ENCODE data around the gene RNU5B-1.

The RNU5B-1 gene

GRCh38 chr15:65277015-65277414 lies 27.5 kb upstream of the RNU5B-1 start:
- no peak overlapping the region for H3K27ac Mint-ChIP-seq
- H3K36me3 Mint-ChIP-seq (ENCODE audit: low read depth): peaks cover 6% of the 10 kb centered on the region
- H3K9me3 Mint-ChIP-seq: no peaks in the 10 kb centered on the region
- H3K4me1 Mint-ChIP-seq (ENCODE audit: low read depth): peaks cover 25% of the 10 kb centered on the region
- intact Hi-C loops (cut with micrococcal nuclease): no loop called here
- no peak overlapping the region for H3K4me3 Mint-ChIP-seq
- no peaks in the 10 kb centered on the region for H3K27me3 Mint-ChIP-seq

- Mint-ChIP-seq H3K4me1 (ENCODE audit: low read depth) (peaks cover 29% of the 10 kb centered on the region), H3K27ac (no peak overlapping the region), H3K4me3 (no peak overlapping the region), H3K9me3 (no peaks in the 10 kb centered on the region), H3K36me3 (ENCODE audit: low read depth) (peaks cover 15% of the 10 kb centered on the region), H3K27me3 (no peaks in the 10 kb centered on the region)
- intact Hi-C loops (cut with micrococcal nuclease): no loop called here
These were observed 26.0 kb upstream of the RNU5B-1 start for GRCh38 chr15:65278480-65278879.

GRCh38 chr15:65285291-65286068 lies 19.0 kb upstream of the RNU5B-1 start:
- H3K27me3 Mint-ChIP-seq: no peaks in the 10 kb centered on the region
- H3K4me3 Mint-ChIP-seq: peak overlapping the region; percentile 85
- H3K36me3 Mint-ChIP-seq (ENCODE audit: low read depth): peaks cover 21% of the 10 kb centered on the region
- intact Hi-C loops (cut with micrococcal nuclease): no loop called here
- H3K9me3 Mint-ChIP-seq: no peaks in the 10 kb centered on the region
- H3K27ac Mint-ChIP-seq: peak overlapping the region; percentile 90
- H3K4me1 Mint-ChIP-seq (ENCODE audit: low read depth): peaks cover 29% of the 10 kb centered on the region

GRCh38 chr15:65286069-65286703 lies 18.3 kb upstream of the RNU5B-1 start:
- peaks cover 21% of the 10 kb centered on the region for H3K36me3 Mint-ChIP-seq (ENCODE audit: low read depth)
- no peaks in the 10 kb centered on the region for H3K27me3 Mint-ChIP-seq
- intact Hi-C loops (cut with micrococcal nuclease): no loop called here
- H3K27ac Mint-ChIP-seq: peak overlapping the region; percentile 90
- H3K4me3 Mint-ChIP-seq: peak overlapping the region; percentile 85
- H3K9me3 Mint-ChIP-seq: no peaks in the 10 kb centered on the region
- peaks cover 29% of the 10 kb centered on the region for H3K4me1 Mint-ChIP-seq (ENCODE audit: low read depth)

GRCh38 chr15:65286704-65287519 lies 17.6 kb upstream of the RNU5B-1 start, which contains the start of gene PARP16:
PARP16 (minus strand) TSS chr15:65286883; CDS start chr15:65286426, 457 bp downstream.
- Mint-ChIP-seq H3K27me3 (no peaks in the 10 kb centered on the region), H3K9me3 (no peaks in the 10 kb centered on the region), H3K4me3 (peak within 1 kb of the TSS; percentile 85), H3K4me1 (ENCODE audit: low read depth) (peaks cover 29% of the 10 kb centered on the region), H3K36me3 (ENCODE audit: low read depth) (peaks cover 21% of the 10 kb centered on the region), H3K27ac (peak within 1 kb of the TSS; percentile 90)
- intact Hi-C loops (cut with micrococcal nuclease): no loop called here

GRCh38 chr15:65287520-65287855 lies 17.0 kb upstream of the RNU5B-1 start:
- intact Hi-C loops (cut with micrococcal nuclease): no loop called here
- H3K4me1 Mint-ChIP-seq (ENCODE audit: low read depth): peaks cover 29% of the 10 kb centered on the region
- peak overlapping the region; percentile 85 for H3K4me3 Mint-ChIP-seq

GRCh38 chr15:65289261-65289854 lies 15.1 kb upstream of the RNU5B-1 start:
- no peak overlapping the region for H3K4me3 Mint-ChIP-seq

More at GRCh38 chr15:65287520-65287855, 17.0 kb upstream of the RNU5B-1 start:
- H3K27me3 Mint-ChIP-seq: no peaks in the 10 kb centered on the region
- no peaks in the 10 kb centered on the region for H3K9me3 Mint-ChIP-seq
- peaks cover 17% of the 10 kb centered on the region for H3K36me3 Mint-ChIP-seq (ENCODE audit: low read depth)
- H3K27ac Mint-ChIP-seq: peak overlapping the region; percentile 90

GRCh38 chr15:65290228-65290627 lies 14.2 kb upstream of the RNU5B-1 start:
- Mint-ChIP-seq H3K27me3 (no peaks in the 10 kb centered on the region), H3K36me3 (ENCODE audit: low read depth) (peaks cover 7% of the 10 kb centered on the region), H3K4me3 (no peak overlapping the region), H3K4me1 (ENCODE audit: low read depth) (peaks cover 29% of the 10 kb centered on the region), H3K27ac (no peak overlapping the region), H3K9me3 (no peaks in the 10 kb centered on the region)
- intact Hi-C loops (cut with micrococcal nuclease): loop anchor here (10.0 kb wide), 1 partner anchor 235 kb away; no protein-coding TSS in a partner anchor

More at GRCh38 chr15:65289261-65289854, 15.1 kb upstream of the RNU5B-1 start:
- Mint-ChIP-seq H3K4me1 (ENCODE audit: low read depth) (peaks cover 29% of the 10 kb centered on the region), H3K36me3 (ENCODE audit: low read depth) (peaks cover 7% of the 10 kb centered on the region), H3K27ac (no peak overlapping the region), H3K9me3 (no peaks in the 10 kb centered on the region), H3K27me3 (no peaks in the 10 kb centered on the region)
- intact Hi-C loops (cut with micrococcal nuclease): no loop called here

- Mint-ChIP-seq H3K4me1 (ENCODE audit: low read depth) (peaks cover 11% of the 10 kb centered on the region), H3K27ac (no peak overlapping the region), H3K9me3 (no peaks in the 10 kb centered on the region), H3K4me3 (no peak overlapping the region), H3K36me3 (ENCODE audit: low read depth) (no peaks in the 10 kb centered on the region), H3K27me3 (no peaks in the 10 kb centered on the region)
- intact Hi-C loops (cut with micrococcal nuclease): loop anchor here (10.0 kb wide), 1 partner anchor 238 kb away; no protein-coding TSS in a partner anchor
These were observed 11.4 kb upstream of the RNU5B-1 start for GRCh38 chr15:65292938-65293518.

GRCh38 chr15:65298731-65299130 lies 5.7 kb upstream of the RNU5B-1 start:
- H3K9me3 Mint-ChIP-seq: no peaks in the 10 kb centered on the region
- no peak overlapping the region for H3K4me3 Mint-ChIP-seq

GRCh38 chr15:65300924-65301441 lies 3.5 kb upstream of the RNU5B-1 start:
- intact Hi-C loops (cut with micrococcal nuclease): no loop called here
- Mint-ChIP-seq H3K36me3 (ENCODE audit: low read depth) (no peaks in the 10 kb centered on the region), H3K4me3 (no peak overlapping the region), H3K9me3 (no peaks in the 10 kb centered on the region), H3K27me3 (no peaks in the 10 kb centered on the region), H3K27ac (no peak overlapping the region), H3K4me1 (ENCODE audit: low read depth) (peaks cover 20% of the 10 kb centered on the region)

More at GRCh38 chr15:65298731-65299130, 5.7 kb upstream of the RNU5B-1 start:
- Mint-ChIP-seq H3K4me1 (ENCODE audit: low read depth) (peaks cover 15% of the 10 kb centered on the region), H3K27ac (no peak overlapping the region), H3K36me3 (ENCODE audit: low read depth) (no peaks in the 10 kb centered on the region), H3K27me3 (no peaks in the 10 kb centered on the region)
- intact Hi-C loops (cut with micrococcal nuclease): loop anchor here (10.0 kb wide), 1 partner anchor 244 kb away; no protein-coding TSS in a partner anchor

GRCh38 chr15:65302061-65302460 lies 2.4 kb upstream of the RNU5B-1 start:
- intact Hi-C loops (cut with micrococcal nuclease): no loop called here
- peaks cover 20% of the 10 kb centered on the region for H3K4me1 Mint-ChIP-seq (ENCODE audit: low read depth)
- no peaks in the 10 kb centered on the region for H3K9me3 Mint-ChIP-seq
- H3K36me3 Mint-ChIP-seq (ENCODE audit: low read depth): no peaks in the 10 kb centered on the region
- H3K27me3 Mint-ChIP-seq: no peaks in the 10 kb centered on the region
- no peak overlapping the region for H3K4me3 Mint-ChIP-seq
- H3K27ac Mint-ChIP-seq: no peak overlapping the region
